Mammary epithelial cell (primary cell): ENCODE data around the gene MKLN1.

Experiments used
- CTCF ChIP-seq, 2 donors: IDR thresholded peaks in 1 of 2; conservative IDR thresholded peaks in 1 of 2; 2 replicates each; pipeline ENCODE4 v1.5.1; 2011 to 2012; ENCODE audit warnings: inconsistent platforms in 2 of 2, low read length in 2 of 2, mild to moderate bottlenecking in 2 of 2, control low read depth in 1 of 2, low read depth in 1 of 2; ENCODE audit not compliant: insufficient read depth in 1 of 2; ENCODE audit errors: extremely low read depth in 1 of 2
- EZH2 ChIP-seq: IDR thresholded peaks from 2 replicates; pipeline ENCODE4 v1.6.1; 2012; ENCODE audit warnings: low read length, inconsistent platforms, borderline replicate concordance

GRCh38 chr7:131489196-131489595 is 161.5 kb downstream of the MKLN1 start:
- TF ChIP-seq CTCF (conservative IDR thresholded peaks at IDR 0.05 in 1 of 2, IDR thresholded peaks at IDR 0.05 in 1 of 2; ENCODE audit: extremely low read depth in 1 of 2, insufficient read depth in 1 of 2, low read depth in 1 of 2, low read length in 2 of 2) (no peak), EZH2 (no peak)
